GM03348 (cell line): ENCODE data around the gene DCUN1D2.
A peak's percentile ranks its signal among the peaks of the same experiment; 100 is the strongest.
"Not testable (repeated sequence)": the region's sequence is repeated elsewhere in the genome, so short reads cannot be mapped to it uniquely, and the experiment has no call there.

Experiments used
- DNase-seq: peaks from one replicate; pipeline ENCODE4 v3.0.0; 2012; ENCODE audit warnings: low spot score

The DCUN1D2 gene

DNA sequence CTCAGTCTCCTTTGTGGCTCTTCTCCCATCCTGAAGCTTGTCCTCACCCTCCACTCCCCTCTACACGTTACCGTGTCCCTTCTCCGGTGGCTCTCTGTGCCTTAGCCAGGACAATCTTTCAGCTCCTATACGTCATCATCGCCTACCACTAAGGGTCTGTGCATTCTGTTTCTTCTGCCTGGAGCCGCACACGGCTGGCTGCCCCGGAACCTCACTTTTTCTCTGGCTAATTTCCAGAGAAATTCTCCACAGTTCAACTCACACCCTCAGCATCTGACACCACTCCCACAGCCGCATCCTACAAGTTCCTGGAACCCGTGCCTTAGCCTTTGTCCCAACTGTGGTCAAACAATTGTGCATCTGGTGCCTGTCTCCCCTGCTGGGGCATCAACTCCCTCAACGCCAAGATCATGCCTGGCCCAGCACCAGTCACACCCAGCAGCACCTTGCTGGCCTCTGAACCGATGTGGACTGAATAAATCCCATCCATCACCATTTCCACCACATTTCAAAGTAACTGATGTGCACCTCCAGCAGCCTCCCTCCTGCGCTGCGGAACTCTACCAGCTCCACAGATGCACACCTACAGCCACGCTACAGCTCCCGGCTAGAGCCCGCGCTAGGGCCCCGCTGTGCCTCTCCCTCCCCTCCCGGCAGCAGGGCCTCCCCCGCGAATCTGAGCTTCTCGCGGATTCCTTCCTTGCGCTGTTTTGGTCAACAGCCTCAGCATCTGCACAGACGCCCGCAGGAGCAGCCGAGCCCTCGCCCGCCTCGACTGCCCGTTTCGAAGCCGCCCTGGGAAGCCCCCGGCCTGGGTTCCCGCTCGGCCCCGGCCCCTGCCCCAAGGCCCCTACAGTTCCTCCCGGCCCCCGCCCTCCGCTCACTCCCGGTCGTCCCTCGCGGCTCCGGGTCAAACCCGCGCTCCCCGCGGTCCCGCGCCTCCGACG, 689 bp downstream of the DCUN1D2 start:
- peak; percentile 74 for DNase-seq

DNA sequence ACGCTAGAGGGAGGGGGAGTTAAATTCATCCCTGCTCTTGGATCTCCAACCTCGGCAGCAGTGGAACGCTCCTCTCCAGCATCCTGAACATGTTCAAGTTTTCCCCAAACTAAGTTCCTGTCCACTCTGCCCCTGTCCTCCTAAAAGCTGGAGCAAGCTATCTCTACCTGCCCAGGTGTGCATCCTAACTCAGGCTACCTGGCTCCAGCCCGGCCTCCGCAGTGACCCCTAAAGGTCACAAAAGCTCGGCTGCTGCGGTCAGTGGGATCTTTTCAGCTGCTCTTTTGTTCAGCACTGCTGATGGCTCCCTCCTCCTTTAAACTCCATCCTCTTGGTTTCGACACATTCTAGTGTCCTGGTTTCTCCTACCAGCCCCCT, 1.4 kb downstream of the DCUN1D2 start:
- no peak for DNase-seq

DNA sequence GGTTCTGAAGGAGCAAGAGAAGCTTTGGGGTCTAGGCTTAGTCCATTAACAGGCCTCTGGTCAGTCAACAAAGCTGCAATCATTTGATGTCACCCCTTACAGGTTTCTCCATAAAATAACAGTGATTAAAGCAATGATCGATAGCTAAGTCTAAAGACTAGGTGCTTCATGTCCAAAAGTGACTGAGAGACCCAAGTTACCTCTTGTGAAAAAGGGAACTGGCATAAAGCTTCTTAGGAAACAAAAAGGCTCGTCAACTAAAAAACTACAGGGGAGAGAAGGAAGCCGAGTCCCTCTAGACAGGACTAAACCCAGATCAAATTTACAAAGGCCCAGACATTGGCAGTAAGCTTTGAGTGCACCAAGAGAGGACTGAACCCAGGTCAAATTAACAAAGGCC, 2.2 kb downstream of the DCUN1D2 start:
- no peak for DNase-seq

DNA sequence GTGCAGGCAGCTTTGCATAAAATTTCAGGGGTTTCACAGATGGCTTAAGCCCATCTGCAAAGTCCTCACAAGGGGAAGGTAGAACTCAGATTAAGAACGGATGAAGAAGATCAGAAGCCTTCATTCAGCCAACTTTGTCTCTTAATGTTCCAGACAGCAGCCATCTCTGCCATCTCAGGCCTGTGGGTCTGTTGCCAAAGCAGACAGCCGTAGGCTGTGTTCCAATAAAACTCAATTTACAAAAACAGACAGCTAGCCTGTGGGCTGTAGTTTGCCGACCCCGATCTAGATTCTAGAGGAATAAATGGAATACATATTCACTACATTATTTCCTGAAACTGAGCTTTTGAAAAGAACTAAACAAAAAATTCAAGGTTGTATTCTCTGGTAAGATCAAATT, 3.8 kb downstream of the DCUN1D2 start:
- DNase-seq, result no peak

DNA sequence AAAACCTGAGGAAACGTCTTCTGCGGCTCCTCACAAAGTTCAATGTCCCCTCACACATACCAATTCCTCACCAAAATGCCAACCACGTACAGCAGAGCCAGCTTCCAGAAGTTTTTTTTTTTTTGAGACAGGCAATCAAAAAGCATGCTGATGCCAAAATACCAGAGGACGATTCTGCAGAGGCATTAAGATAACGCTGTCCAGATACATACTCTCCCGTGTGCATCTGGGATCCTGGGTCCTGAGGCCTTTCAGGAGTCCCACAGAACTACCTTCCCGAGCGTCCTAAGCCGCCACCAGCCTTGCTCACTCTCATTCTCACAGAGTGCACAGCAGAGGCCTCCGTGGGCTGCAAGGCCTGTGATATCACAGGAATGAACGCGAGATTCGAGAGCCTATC, 5.0 kb downstream of the DCUN1D2 start:
- DNase-seq, result no peak

DNA sequence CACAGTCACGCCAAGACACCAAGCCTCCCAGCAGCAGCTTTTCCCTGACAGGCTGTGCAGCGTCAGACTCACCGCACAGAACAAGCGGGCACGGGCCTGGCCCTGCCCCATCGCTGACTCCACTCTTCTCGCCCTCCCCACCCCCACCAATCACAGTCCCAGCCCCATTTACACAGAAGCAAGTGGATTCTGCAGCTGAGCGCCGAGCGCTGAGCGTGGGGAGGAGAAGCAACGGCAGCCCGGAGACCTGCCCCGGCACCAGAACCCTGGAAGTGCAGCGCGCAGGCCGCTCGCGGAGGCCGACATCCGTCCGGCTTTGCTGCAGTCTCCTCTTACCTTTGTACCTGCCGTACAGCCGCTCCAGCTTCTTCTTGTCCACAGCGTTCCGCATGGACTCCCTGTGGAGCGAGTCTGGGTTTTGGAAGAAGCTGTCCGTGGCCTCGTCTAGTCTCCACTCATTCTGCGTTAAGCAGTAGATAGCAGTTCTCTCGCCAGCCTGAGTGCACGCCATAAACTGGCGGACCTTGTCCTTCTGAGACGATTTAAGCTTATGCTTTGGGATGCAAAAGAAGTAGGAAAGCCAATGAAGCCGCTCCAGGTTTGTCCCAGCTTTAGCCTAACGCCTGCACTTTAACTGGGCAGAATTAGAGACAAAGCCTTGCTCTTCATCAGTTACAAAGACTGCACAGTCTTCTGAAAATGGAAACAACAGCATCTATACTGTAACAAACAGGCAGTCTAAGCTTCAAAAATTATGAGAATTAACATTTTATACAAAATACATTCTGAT, 6.8 kb downstream of the DCUN1D2 start:
- DNase-seq, result no peak

DNA sequence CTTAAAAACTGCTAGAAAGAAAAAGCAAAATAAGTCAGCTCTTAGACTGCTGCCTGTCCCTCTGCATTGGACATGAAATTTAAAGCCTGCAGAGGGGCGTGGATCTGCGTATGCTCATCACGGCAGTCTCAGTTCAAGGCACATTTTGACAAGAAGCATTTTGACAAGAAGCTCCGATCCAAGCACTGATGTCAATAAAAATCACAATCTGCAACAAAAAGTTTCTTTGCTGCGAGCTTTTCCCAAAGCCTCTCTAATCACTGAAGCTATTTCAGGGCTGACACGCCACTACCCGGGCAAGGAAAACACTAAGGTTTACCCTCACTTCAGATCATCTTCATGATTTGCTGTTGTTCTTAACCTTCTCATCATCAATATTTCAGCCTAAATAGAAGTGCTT, 7.4 kb downstream of the DCUN1D2 start:
- no peak for DNase-seq

DNA sequence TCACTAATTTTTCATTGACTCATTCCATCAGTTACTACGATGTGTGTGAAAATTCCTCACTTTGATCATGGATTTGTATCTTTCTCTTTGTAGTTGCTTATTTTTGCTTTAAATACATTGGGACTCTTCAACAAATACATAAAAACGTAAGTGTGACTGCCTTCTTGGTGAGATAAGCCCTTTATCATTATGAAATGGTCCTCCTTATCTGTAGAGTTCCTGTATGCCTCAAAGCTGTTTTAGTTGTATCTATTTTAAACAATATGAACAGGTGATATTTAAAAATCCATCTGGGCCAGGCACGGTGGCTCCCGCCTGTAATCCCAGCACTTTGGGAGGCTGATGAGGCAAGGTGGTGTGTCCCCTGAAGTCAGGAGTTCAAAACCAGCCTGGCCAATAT, 11.3 kb downstream of the DCUN1D2 start:
- DNase-seq, result no peak

DNA sequence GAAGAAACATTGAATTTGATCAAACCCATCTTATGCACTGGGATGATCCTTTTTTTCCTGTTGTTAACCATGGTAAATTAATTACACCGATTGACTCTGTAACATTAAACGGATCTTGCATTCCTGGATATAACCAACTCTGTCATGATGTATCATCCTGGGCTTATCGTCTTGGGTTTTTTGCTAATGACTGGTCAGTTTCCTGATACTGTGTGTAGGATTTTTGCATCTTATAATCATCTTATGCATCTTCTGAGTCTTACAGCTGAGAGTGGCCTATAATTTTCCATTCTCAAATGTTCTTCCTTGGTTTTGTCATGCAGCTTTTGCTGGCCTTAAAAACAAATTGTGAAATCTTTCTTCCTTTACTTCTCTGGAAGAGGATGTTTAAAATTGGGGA, 12.8 kb downstream of the DCUN1D2 start:
- no peak for DNase-seq

DNA sequence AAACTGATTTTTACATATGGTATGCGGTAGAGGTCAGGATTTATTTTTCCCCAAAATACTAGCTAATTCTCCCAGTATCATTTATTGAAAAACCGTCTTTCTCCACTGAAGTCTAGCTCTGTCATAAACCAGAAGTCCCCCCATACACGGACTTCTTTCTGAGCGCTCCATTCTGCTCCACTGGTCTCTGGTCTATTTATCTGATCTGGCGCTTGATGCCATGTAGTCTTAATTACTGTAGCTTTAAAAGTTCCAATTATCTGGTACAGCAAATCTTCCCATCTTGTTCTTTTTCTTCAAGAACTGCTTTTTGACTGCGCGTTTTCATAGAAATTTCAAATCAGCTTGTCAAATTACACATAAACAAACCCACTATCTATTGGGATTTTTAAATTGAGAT, 13.7 kb downstream of the DCUN1D2 start:
- DNase-seq, result no peak

DNA sequence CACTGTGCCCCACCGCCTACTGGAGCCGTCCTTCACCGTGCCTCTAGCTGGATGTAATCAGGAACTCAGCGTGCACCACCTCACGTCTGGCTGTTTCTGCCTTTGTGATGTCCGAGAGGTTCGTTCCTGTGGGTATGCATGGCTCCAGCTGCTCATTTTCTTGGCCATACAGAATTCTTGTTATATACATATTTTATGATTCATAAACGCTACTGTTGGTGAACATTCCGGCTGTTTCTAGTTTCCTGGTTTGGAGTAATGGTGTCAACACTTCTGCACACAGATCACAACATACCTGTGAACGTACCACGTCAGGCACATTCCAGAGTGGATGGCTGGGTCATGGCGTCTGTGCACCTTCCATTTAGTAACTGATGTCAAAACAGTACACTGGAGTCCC, 14.6 kb downstream of the DCUN1D2 start:
- no peak for DNase-seq

DNA sequence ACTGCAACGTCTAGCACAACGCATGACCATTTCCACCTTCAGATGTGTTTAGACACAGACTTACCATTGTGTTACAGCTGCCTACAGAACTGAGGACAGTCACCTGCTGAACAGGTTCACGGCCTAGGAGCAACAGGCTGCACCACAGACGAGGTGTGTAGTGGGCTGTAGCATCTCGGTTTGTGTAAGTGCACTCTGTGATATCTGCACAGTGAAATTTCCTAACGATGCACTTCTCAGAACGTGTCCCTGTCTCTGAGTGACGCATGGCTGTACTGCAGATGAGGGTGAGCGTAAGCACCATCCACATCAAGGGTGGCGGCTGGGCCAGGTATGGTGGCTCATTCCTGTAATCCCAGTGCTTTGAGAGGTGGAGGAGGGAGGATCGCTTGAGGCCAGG, 15.2 kb downstream of the DCUN1D2 start:
- DNase-seq, result no peak

DNA sequence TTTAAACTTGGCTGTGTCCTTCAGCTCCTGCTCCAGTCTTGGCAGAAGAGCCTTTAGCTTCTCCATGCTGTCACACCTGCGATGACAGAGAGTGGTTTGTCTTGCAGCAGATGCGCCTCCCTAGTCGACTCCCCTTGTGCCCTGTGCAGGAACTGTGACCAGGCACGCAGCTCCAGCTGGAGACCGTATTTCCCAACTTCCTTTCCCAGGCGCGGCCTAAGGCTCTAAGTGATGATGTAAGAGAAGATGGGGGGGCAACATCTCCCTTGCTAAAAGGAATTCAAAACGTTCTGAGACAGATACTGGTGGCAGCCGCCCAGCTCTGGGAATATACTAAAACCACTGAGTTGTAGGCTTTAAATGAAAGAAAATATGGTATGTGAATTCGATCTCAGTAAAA, 16.3 kb downstream of the DCUN1D2 start:
- DNase-seq, result no peak

DNA sequence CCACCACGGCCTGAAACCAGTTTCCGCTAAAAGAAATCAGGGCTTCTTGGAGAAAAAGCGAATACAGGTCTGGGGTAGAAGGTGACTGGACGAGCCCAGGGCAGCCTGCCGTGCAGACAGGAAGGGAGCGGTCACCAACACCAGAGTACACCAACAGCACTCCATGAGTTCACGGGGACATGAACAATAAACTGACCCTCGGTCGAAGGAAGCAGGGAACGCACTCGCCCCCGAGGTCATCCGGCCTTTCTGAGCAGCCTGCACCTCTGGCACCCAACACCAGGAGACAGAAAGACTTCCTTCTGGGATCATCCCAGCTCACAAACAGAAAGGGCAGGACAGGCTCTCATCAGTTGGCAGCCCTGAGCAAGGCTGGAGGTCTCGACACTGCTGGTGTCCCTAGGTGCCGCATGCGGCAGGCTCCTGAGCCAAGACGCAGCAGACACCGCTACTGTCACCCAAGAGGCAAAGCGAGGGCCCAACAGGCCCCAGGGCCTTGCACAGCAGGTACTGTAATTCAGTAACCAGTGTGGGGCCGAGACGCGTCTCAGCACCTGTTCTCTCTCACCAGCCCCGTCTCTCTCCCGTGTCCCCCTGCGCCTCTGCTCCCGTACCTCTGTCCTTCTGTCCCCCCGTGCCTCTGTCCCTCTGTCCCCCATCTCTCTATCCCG, 18.0 kb downstream of the DCUN1D2 start:
- DNase-seq, result no peak

DNA sequence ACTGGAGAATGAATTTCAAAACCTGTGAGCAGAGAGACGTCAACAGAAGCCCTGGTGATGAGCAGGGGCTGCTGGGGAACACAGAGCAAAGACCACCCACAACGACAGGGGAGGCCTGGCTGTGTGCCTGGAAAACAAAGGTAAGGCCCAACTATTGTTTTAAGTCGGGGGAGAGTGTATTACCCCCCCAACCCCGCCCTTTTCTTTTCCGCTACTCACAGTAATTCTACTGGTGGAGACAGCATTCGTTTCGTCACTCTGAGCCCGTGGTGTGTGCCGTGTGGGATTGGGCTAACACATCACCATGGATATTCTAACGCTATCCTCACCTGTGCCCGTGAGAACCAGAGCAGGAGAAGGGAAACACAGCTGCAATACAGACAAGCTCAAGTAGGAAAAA, 18.7 kb downstream of the DCUN1D2 start:
- DNase-seq, result no peak

DNA sequence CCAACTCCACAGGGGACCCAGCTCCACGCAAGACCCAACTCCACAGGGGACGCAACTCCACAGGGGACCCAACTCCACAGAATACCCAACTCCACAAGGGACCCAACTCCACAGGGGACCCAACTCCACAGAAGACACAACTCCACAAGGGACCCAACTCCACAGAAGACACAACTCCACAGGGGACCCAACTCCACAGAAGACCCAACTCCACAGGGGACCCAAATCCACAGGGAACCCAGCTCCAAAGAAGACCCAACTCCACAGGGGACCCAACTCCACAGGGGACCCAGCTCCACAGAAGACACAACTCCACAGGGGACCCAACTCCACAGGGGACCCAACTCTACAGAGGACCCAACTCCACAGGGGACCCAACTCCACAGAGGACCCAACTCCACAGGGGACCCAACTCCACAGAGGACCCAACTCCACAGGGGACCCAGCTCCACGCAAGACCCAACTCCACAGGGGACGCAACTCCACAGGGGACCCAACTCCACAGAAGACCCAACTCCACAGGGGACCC, 19.8 kb downstream of the DCUN1D2 start:
- not testable (repeated sequence) for DNase-seq

DNA sequence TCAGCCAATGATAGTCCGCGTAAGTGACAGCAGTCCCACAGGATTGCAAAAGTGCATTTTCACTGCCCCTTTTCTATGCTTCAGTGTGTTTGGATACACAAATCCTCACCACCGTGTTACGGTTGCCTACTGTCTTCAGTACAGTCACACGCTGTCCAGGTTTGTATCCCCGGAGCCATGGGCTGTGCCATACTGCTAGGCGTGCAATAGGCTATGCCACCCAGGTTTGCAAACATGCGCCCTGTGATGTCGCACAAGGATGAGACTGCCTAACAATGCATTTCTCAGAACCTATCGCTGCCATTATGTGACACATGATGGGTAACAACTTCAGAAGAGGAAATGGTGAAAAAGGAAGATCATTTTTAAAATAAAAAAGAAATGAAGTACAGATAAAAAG, 20.4 kb downstream of the DCUN1D2 start:
- DNase-seq, result no peak

DNA sequence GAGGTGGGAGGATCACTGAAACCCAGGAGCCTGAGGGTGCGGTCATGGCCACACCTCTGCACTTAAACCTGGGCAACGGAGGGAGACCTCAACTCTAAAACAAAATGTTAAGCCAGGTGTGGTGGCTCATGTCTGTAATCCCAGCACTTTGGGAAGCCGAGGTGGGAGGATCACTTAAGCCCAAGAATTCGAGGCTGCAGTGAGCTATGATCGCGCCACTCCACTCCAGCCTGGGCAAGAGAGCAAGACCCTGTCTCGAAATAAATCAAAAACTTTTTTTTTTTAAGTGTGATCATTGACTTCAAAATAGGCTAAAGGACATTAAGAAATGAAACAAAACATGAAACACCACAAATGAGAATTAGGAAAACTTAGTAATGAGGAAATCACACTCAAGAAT, 20.9 kb downstream of the DCUN1D2 start:
- no peak for DNase-seq

DNA sequence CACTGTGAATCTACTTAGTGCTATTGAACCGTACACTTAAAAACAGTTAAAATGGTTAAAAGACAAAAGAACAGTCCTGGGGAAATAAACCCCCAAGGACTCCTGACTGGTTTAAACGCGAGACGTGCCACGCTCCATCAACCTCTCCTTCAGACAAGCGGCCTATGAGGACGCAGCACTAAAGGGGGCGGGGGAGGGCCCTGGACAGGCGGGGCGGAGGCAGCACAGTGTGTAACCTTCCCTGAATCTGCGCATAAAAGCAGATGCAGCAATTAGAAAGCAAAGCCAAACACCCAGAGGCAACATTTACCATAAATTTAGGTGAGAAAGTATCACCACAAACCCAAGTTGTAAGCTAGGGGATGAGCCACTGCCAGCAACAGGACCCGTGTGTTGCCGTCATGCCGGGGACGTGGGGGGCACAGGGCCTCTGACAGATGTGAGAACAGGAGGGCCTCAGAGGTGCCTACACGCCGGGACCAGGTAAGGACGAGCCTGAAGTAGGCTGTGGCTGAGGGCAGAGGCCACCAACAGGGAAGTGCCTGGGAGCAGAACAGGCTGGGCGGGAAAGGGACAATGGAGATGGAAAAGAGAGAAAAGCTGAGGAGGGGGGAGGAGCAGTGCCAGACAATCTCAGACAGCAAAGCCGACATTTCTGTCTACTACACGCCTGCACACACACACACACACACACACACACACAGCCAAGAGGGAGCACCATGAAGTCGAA, 21.9 kb downstream of the DCUN1D2 start:
- no peak for DNase-seq

DNA sequence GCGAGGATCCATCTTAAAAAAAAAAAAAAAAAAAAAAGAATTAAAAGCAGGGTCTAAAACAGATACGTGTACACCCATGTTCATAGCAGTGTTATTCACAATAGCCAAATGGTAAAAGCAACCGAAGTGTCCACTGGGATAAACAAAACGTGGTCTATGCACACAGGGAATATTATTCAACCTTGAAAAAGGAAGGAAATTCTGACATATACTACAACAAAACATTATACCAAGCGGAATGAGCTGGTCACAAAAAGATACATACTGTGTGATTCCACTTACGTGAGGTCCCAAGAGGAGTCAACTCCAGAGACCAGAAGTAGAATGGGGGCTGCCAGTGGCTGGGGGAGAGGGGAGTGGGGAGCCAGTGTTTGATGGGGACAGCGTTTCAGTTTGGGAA, 22.5 kb downstream of the DCUN1D2 start:
- no peak for DNase-seq

DNA sequence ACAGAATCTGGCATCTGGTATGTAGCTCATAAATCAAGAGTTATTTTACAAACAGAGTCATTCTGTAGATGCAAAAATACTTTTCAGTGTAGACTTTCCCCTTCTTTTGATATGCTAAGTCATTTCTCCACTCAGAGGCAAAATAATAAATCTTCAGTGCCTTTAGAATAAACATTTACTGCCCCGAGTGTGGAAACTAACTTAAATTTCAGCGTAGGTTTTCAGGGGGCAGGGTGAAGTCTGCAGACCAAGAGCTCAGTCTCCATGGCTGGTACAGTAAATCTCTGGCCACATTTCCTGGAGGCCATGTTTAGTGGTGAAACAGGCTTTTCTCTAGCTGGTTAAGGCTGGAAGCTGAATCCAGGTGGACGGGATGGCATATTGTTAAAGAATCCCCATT, 24.1 kb downstream of the DCUN1D2 start:
- no peak for DNase-seq

DNA sequence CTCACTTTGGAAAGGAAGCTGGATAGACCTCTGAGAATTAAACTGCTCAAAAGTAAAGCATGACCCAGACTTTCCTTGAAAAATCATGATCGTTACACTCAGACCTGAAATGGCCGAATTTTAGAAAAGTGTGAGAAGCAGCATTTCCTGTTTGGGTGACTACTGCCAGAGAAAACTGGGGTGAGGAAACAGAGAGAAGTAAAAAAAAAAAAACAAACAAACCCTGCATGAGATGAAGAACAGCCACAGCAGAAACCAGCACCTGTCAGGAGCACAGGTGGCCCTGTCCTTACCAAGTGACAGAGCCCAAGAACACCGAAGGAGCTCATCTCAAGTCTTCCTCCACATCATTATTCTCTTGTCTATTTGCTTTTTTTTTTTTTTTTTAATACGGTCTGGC, 25.2 kb downstream of the DCUN1D2 start:
- DNase-seq, result no peak
